PC-3 (cell line): ENCODE measurements around the gene PLEKHA5.

Source experiments
- EZH2 ChIP-seq: fragments of 300-600 bp; sonication (generic); IDR thresholded peaks from one replicate; pipeline ENCODE4 v1.6.1; 2017; ENCODE audit warnings: antibody characterized with exemption, mild to moderate bottlenecking, low read length; ENCODE audit not compliant: unreplicated experiment
- EZH2phosphoT487 ChIP-seq: fragments of 300-600 bp; sonication (generic); IDR thresholded peaks from 2 replicates; pipeline ENCODE4 v1.6.1; 2018; ENCODE audit warnings: mild to moderate bottlenecking, antibody characterized with exemption, low read length, borderline replicate concordance
- TF ChIP-seq, protein P1 (sequence below): fragments of 300-600 bp; sonication (generic); conservative IDR thresholded peaks from 2 replicates; pipeline ENCODE4 v1.5.1; 2017; ENCODE audit warnings: antibody characterized with exemption, low read depth, mild to moderate bottlenecking, low read length

DNA sequence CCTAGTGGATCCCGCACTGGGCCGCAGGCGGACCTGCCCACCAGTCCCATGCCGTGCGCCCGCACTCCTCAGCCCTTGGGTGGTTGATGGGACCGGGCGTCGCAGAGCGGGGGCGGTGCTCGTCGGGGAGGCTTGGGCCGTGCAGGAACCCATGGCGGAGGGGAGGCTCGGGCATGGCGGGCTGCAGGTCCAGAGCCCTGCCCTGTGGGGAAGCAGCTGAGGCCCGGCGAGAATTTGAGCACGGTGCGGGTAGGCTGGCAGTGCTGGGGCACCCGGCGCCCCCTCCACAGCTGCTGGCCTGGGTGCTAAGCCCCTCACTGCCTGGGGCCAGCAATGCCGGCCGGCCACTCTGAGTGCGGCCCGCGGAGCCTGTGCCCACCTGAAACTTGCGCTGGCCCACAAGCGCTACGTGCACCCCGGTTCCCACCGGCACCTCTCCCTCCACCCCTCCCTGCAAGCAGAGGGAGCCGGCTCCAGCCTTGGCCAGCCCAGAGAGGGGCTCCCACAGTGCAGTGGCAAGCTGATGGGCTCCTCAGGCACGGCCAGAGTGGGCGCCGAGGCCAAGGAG lies 100.8 kb downstream of the PLEKHA5 start:
- TF ChIP-seq, protein P1, sequence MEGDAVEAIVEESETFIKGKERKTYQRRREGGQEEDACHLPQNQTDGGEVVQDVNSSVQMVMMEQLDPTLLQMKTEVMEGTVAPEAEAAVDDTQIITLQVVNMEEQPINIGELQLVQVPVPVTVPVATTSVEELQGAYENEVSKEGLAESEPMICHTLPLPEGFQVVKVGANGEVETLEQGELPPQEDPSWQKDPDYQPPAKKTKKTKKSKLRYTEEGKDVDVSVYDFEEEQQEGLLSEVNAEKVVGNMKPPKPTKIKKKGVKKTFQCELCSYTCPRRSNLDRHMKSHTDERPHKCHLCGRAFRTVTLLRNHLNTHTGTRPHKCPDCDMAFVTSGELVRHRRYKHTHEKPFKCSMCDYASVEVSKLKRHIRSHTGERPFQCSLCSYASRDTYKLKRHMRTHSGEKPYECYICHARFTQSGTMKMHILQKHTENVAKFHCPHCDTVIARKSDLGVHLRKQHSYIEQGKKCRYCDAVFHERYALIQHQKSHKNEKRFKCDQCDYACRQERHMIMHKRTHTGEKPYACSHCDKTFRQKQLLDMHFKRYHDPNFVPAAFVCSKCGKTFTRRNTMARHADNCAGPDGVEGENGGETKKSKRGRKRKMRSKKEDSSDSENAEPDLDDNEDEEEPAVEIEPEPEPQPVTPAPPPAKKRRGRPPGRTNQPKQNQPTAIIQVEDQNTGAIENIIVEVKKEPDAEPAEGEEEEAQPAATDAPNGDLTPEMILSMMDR: no peak
- TF ChIP-seq EZH2 (no peak), EZH2phosphoT487 (no peak)
